H1 (cell line): ENCODE results near the gene CAPZA2. TPM values are rescaled to one million over a fixed set of nuclear protein-coding genes. Genes with fewer than 3 reads are reported as not detected.

Source experiments
- CEBPB ChIP-seq: IDR thresholded peaks from 2 replicates; pipeline ENCODE4 v1.6.1; 2012; ENCODE audit warnings: low read depth, low read length
- JUND ChIP-seq: IDR thresholded peaks from 2 replicates; pipeline ENCODE4 v1.6.1; 2011; ENCODE audit warnings: mild to moderate bottlenecking, improper control_type of control experiment, low read length
- TEAD4 ChIP-seq: IDR thresholded peaks from 2 replicates; pipeline ENCODE4 v1.6.1; 2012; ENCODE audit warnings: low read depth, low read length, inconsistent platforms, mixed read lengths
- polyA plus RNA-seq, 7 experiments: library from polyadenylated mRNA; depleted of rRNA in 3 of 7; stranded (reverse) in 5 of 7; unstranded in 2 of 7; fragments of >200 nt in 5 of 7; fragments of 200-250 nt in 2 of 7; gene quantifications; 1 replicate in 5 of 7; 2 replicates in 1 of 7; 4 replicates in 1 of 7; pipeline versions ENCODE4 v1.2.1 to v1.2.3, GENCODE V29; 2011 to 2013; ENCODE audit warnings: missing spikeins in 2 of 7, mixed read lengths in 2 of 7
- total RNA-seq: library from RNA; stranded (reverse); fragmentation: NEBNext Ultra II Directional; extraction: Animal tissue kit (Norgen Biotek cat#: 25700); gene quantifications from 2 replicates; pipeline ENCODE4 v1.2.1, GENCODE V29; 2021

The CAPZA2 gene
- total and polyA plus RNA-seq, 2 of the 8 experiments (the other 6 are each of a cell fraction or from before 2014, with no cell fraction given), result 33.2 to 145 TPM

DNA sequence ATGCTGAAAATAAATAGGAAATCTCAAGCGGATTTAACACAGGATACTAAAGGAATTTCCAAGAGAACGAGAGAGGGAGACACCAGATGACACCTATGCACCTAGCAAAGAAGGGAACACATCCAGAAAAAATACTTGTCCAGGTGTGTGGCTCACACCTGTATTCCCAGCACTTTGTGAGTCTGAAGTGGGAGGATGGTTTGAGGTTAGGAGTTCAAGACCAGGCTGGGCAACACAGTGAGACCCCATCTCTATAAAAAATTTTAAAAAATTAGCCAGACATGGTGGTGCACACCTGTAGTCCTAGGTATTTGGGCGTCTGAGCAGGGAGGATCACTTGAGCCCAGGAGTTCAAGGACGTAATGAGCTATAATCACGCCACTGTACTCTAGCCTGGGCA lies 11.2 kb upstream of the CAPZA2 start (continued):
- TF ChIP-seq CEBPB (no peak), JUND (no peak), TEAD4 (no peak)
